ENCODE data around the gene PLXNA2.

DNA sequence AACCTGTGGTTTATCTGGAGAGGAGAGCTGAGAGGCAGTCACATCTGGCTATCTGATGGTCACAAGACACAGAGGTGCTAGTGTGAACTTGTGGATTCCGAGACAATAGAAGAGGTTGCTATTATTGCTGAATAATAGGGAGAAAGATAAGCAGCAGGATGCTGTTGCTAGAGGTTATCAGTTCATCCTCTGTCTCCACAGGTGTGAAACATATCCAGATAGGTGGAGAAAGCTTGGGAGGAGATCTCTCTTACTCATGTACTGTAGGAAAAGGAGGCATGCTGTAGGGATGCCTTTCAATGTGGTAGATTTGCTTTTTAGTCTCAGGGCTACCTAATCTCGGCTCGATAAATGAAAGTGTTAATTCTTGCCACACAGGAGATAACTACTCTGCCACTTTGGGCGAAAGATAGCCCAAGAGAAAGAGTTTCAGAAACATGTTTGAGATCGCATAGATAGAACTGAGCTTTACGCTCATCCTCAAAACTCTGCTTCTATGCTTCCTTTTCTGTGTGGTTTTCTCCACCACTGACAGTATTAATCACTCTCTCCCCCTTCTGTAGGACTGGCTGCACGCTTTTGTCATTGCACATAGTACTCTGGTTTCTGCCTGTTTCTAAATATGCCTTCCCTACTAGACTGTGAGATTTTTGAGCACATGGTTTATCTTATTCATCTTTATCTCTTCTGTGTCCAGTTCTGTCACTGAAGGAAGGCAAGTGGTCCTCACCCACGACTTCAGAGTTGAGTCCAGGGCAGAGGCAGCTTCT is 36.7 kb upstream of the PLXNA2 start:
- TF ChIP-seq, protein P1, sequence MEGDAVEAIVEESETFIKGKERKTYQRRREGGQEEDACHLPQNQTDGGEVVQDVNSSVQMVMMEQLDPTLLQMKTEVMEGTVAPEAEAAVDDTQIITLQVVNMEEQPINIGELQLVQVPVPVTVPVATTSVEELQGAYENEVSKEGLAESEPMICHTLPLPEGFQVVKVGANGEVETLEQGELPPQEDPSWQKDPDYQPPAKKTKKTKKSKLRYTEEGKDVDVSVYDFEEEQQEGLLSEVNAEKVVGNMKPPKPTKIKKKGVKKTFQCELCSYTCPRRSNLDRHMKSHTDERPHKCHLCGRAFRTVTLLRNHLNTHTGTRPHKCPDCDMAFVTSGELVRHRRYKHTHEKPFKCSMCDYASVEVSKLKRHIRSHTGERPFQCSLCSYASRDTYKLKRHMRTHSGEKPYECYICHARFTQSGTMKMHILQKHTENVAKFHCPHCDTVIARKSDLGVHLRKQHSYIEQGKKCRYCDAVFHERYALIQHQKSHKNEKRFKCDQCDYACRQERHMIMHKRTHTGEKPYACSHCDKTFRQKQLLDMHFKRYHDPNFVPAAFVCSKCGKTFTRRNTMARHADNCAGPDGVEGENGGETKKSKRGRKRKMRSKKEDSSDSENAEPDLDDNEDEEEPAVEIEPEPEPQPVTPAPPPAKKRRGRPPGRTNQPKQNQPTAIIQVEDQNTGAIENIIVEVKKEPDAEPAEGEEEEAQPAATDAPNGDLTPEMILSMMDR (IDR thresholded peaks at IDR 0.05), result no peak
- no peak for TF ChIP-seq EZH2 (IDR thresholded peaks at IDR 0.05)
- TF ChIP-seq EZH2phosphoT487 (IDR thresholded peaks at IDR 0.05), result no peak
